H1 (cell line): ENCODE data around the gene CAMK2D. TPM values are rescaled to one million over a fixed set of nuclear protein-coding genes. Genes with fewer than 3 reads are reported as not detected.

Experiments used
- CTCF ChIA-PET: fragments of 300-600 bp; sonication (Branson Sonifier 250); formaldehyde crosslinking; loops from one replicate; lab custom pipeline; 2021; ENCODE audit not compliant: partially characterized antibody; lab: Charles Lee
- POLR2A ChIA-PET: fragments of 300-600 bp; sonication (Branson Sonifier 250); formaldehyde crosslinking; loops from one replicate; lab custom pipeline; 2021; ENCODE audit warnings: inconsistent platforms; ENCODE audit not compliant: partially characterized antibody; lab: Charles Lee
- DNase-seq, 2 experiments: peaks; one replicate each; pipeline versions ENCODE4 v3.0.0 to v3.0.0-alpha.2; 2010 to 2022; ENCODE audit warnings: low spot score in 2 of 2, low read depth in 1 of 2, mixed read lengths in 1 of 2
- FAIRE-seq: peaks from 2 replicates; lab custom pipeline; 2011; peaks lifted over from hg19 to GRCh38; lab: Jason Lieb, UNC
- H2AFZ ChIP-seq: 2 replicates; pipeline ENCODE4 v1.8.1; 2012; ENCODE audit warnings: low read length, inconsistent platforms
- H2AK5ac ChIP-seq: 2 replicates; pipeline ENCODE4 v1.6.1; 2013; ENCODE audit warnings: low read depth, low read length
- H2BK120ac ChIP-seq: replicated peaks from 2 replicates; pipeline ENCODE3; 2013; ENCODE audit warnings: low read depth, low read length, inconsistent platforms
- H2BK12ac ChIP-seq: 2 replicates; pipeline ENCODE4 v1.6.1; 2013; ENCODE audit warnings: low read depth, low read length
- H2BK15ac ChIP-seq: 2 replicates; pipeline ENCODE4 v1.6.1; 2013; ENCODE audit warnings: low read length
- H2BK20ac ChIP-seq: 2 replicates; pipeline ENCODE4 v1.6.1; 2013; ENCODE audit warnings: low read length
- H2BK5ac ChIP-seq: 2 replicates; pipeline ENCODE4 v1.6.1; 2013; ENCODE audit warnings: low read depth, low read length
- H3K14ac ChIP-seq: 2 replicates; pipeline ENCODE4 v1.6.1; 2013; ENCODE audit warnings: inconsistent platforms; ENCODE audit not compliant: insufficient read length
- H3K18ac ChIP-seq: 2 replicates; pipeline ENCODE4 v1.6.1; 2013; ENCODE audit warnings: low read length; ENCODE audit errors: extremely low read depth
- H3K23ac ChIP-seq: 2 replicates; pipeline ENCODE4 v1.6.1; 2013; ENCODE audit warnings: inconsistent platforms; ENCODE audit not compliant: insufficient read length
- H3K23me2 ChIP-seq: 2 replicates; pipeline ENCODE4 v1.6.1; 2013; ENCODE audit warnings: low read depth, low read length
- H3K27ac ChIP-seq: 2 replicates; pipeline ENCODE4 v1.6.1; 2011; ENCODE audit warnings: low read depth, low read length, inconsistent platforms
- H3K27me3 ChIP-seq, 4 experiments: replicated peaks in 1 of 4; 1 replicate in 1 of 4; 2 replicates in 3 of 4; pipeline versions ENCODE4 v1.6.1 to v1.8.1; 2011 to 2013; ENCODE audit warnings: low read length in 3 of 4, mild to moderate bottlenecking in 3 of 4, inconsistent platforms in 2 of 4, mixed read lengths in 2 of 4, moderate library complexity in 1 of 4; ENCODE audit not compliant: control insufficient read depth in 3 of 4, insufficient read depth in 3 of 4; ENCODE audit errors: extremely low read depth in 1 of 4
- H3K36me3 ChIP-seq, 4 experiments: 2 replicates each; pipeline versions ENCODE4 v1.6.1 to v1.8.1; 2011 to 2013; ENCODE audit warnings: mild to moderate bottlenecking in 4 of 4, low read length in 3 of 4, moderate library complexity in 2 of 4, control low read depth in 1 of 4, inconsistent platforms in 1 of 4; ENCODE audit not compliant: insufficient read depth in 4 of 4, control insufficient read depth in 2 of 4
- H3K4ac ChIP-seq: replicated peaks from 2 replicates; pipeline ENCODE3; 2013; ENCODE audit warnings: low read length, low read depth, mixed read lengths, inconsistent platforms; ENCODE audit not compliant: insufficient read length
- H3K4me1 ChIP-seq, 4 experiments: replicated peaks in 1 of 4; 1 replicate in 1 of 4; 2 replicates in 3 of 4; pipeline versions ENCODE4 v1.6.1 to v1.8.1; 2011 to 2013; ENCODE audit warnings: low read length in 3 of 4, inconsistent platforms in 2 of 4, mixed read lengths in 1 of 4; ENCODE audit not compliant: insufficient read depth in 4 of 4, control insufficient read depth in 3 of 4
- H3K4me2 ChIP-seq, 2 experiments: 2 replicates each; pipeline versions ENCODE4 v1.6.1 to v1.8.1; 2011 to 2013; ENCODE audit warnings: low read depth in 2 of 2, low read length in 2 of 2, control low read depth in 1 of 2, inconsistent platforms in 1 of 2, mild to moderate bottlenecking in 1 of 2; ENCODE audit not compliant: insufficient read depth in 1 of 2
- H3K4me3 ChIP-seq, 4 experiments: fragments of 200-600, 300-600 bp in 1 of 4; sonication (generic), shearing (Covaris generic), sonication (Bioruptor Twin) in 1 of 4; 2 replicates each; pipeline versions ENCODE4 v1.5.1 to v1.8.1; 2011 to 2016; ENCODE audit warnings: low read length in 4 of 4, low read depth in 3 of 4, control low read depth in 2 of 4, inconsistent platforms in 2 of 4, mild to moderate bottlenecking in 2 of 4, mixed read lengths in 1 of 4, moderate library complexity in 1 of 4; ENCODE audit not compliant: insufficient read depth in 2 of 4; ENCODE audit errors: extremely low read depth in 1 of 4
- H3K56ac ChIP-seq: replicated peaks from 2 replicates; pipeline ENCODE3; 2013; ENCODE audit warnings: low read depth, mild to moderate bottlenecking, mixed read lengths, low read length, inconsistent platforms; ENCODE audit not compliant: insufficient read length
- H3K79me1 ChIP-seq: 2 replicates; pipeline ENCODE4 v1.6.1; 2013; ENCODE audit warnings: low read depth, low read length, control low read depth
- H3K79me2 ChIP-seq, 2 experiments: 2 replicates each; pipeline versions ENCODE4 v1.6.1 to v1.8.1; 2012 to 2013; ENCODE audit warnings: low read length in 2 of 2, mild to moderate bottlenecking in 2 of 2, inconsistent platforms in 1 of 2; ENCODE audit not compliant: insufficient read depth in 2 of 2, control insufficient read depth in 1 of 2
- H3K9ac ChIP-seq, 4 experiments: replicated peaks in 1 of 4; 1 replicate in 1 of 4; 2 replicates in 3 of 4; pipeline versions ENCODE4 v1.6.1 to v1.8.1; 2011 to 2013; ENCODE audit warnings: low read depth in 3 of 4, low read length in 3 of 4, control low read depth in 2 of 4, mild to moderate bottlenecking in 2 of 4, moderate library complexity in 2 of 4, inconsistent platforms in 1 of 4; ENCODE audit errors: extremely low read depth in 1 of 4
- H3K9me3 ChIP-seq, 2 experiments: 2 replicates each; pipeline versions ENCODE4 v1.6.1 to v1.8.1; 2012 to 2013; ENCODE audit warnings: mild to moderate bottlenecking in 2 of 2, moderate library complexity in 2 of 2, control low read depth in 1 of 2, inconsistent platforms in 1 of 2, low read depth in 1 of 2, low read length in 1 of 2, mixed read lengths in 1 of 2; ENCODE audit not compliant: insufficient read depth in 2 of 2
- H4K20me1 ChIP-seq, 2 experiments: replicated peaks in 1 of 2; 2 replicates each; pipeline versions ENCODE3 to v1.8.1; 2011 to 2013; ENCODE audit warnings: inconsistent platforms in 2 of 2, low read length in 2 of 2, mild to moderate bottlenecking in 1 of 2; ENCODE audit not compliant: insufficient read depth in 2 of 2, control insufficient read depth in 1 of 2
- H4K5ac ChIP-seq: 2 replicates; pipeline ENCODE4 v1.6.1; 2013; ENCODE audit warnings: low read length, low read depth, mixed read lengths, inconsistent platforms; ENCODE audit not compliant: insufficient read length
- H4K8ac ChIP-seq: 2 replicates; pipeline ENCODE4 v1.8.0; 2013; ENCODE audit warnings: mild to moderate bottlenecking, moderate library complexity, low read length, inconsistent platforms; ENCODE audit not compliant: insufficient read depth; ENCODE audit errors: extremely low read depth
- H4K91ac ChIP-seq: replicated peaks from 2 replicates; pipeline ENCODE3; 2013; ENCODE audit warnings: low read length, mixed read lengths, inconsistent platforms; ENCODE audit not compliant: insufficient read length
- CHD1 ChIP-seq: IDR thresholded peaks from 2 replicates; pipeline ENCODE4 v1.6.1; 2012; ENCODE audit warnings: low read depth, low read length, improper control_type of control experiment
- CHD2 ChIP-seq: IDR thresholded peaks from 2 replicates; pipeline ENCODE4 v1.6.1; 2012; ENCODE audit warnings: low read length, improper control_type of control experiment
- MAFK ChIP-seq: IDR thresholded peaks from 2 replicates; pipeline ENCODE4 v1.6.1; 2012; ENCODE audit warnings: low read depth, mild to moderate bottlenecking, improper control_type of control experiment, low read length
- POU5F1 ChIP-seq: IDR thresholded peaks from 2 replicates; pipeline ENCODE4 v1.6.1; 2011; ENCODE audit warnings: low read depth, mild to moderate bottlenecking, low read length, moderate library complexity
- RXRA ChIP-seq: IDR thresholded peaks from 2 replicates; pipeline ENCODE4 v1.6.1; 2011; ENCODE audit warnings: low read depth, mild to moderate bottlenecking, low read length, moderate library complexity; ENCODE audit not compliant: insufficient read depth
- TAF7 ChIP-seq: optimal IDR thresholded peaks from 2 replicates; pipeline ENCODE3; 2011; ENCODE audit warnings: low read depth, mild to moderate bottlenecking, inconsistent platforms, low read length, moderate library complexity, borderline replicate concordance
- WGBS, 2 experiments: shearing (Covaris generic) in 1 of 2; methylation state at CpG; one replicate each; pipeline versions ENCODE4 v1.1.6 to v1.1.7; 2013 to 2015; ENCODE audit warnings: low lambda C conversion rate in 2 of 2, mixed read lengths in 2 of 2, inconsistent platforms in 1 of 2, low coverage in 1 of 2, missing lambda C conversion rate in 1 of 2; ENCODE audit not compliant: insufficient replicate concordance in 2 of 2, insufficient coverage in 1 of 2, insufficient read length in 1 of 2; ENCODE audit errors: extremely low coverage in 1 of 2, missing lambda C conversion rate in 1 of 2; 5-methylcytosine and 5-hydroxymethylcytosine counted together
- polyA plus RNA-seq, 7 experiments: library from polyadenylated mRNA; depleted of rRNA in 3 of 7; stranded (reverse) in 5 of 7; unstranded in 2 of 7; fragments of >200 nt in 5 of 7; fragments of 200-250 nt in 2 of 7; gene quantifications; 1 replicate in 5 of 7; 2 replicates in 1 of 7; 4 replicates in 1 of 7; pipeline versions ENCODE4 v1.2.1 to v1.2.3, GENCODE V29; 2011 to 2013; ENCODE audit warnings: missing spikeins in 2 of 7, mixed read lengths in 2 of 7
- total RNA-seq: library from RNA; stranded (reverse); fragmentation: NEBNext Ultra II Directional; extraction: Animal tissue kit (Norgen Biotek cat#: 25700); gene quantifications from 2 replicates; pipeline ENCODE4 v1.2.1, GENCODE V29; 2021
- TF ChIP-seq, protein P1 (sequence below): IDR thresholded peaks from 2 replicates; pipeline ENCODE4 v1.6.1; 2011; ENCODE audit warnings: low read length, improper control_type of control experiment

Gene CAMK2D
- total and polyA plus RNA-seq, 2 of the 8 experiments (the other 6 are each of a cell fraction or from before 2014, with no cell fraction given) = 3.2 to 7.0 TPM

DNA sequence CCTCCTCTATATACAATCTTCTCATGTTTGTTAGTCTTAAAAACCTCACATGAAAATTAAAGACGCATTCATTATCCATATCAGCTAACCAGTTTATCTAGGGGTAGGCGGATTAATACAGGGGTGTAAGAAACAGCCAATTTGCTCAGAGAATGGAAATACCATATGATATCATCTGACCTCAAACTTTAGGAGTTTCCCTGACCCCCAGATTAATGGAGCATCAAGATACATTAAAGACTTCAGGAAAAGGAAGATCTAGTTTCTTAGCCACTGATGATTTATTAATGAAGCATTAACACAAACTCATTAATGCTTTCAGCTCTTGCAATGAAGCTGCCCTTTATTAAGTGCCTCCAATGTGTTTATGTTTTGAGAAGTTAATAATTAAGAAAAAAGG, 67.5 kb downstream of the CAMK2D start:
- no peak overlapping the region for H4K8ac ChIP-seq
- ChIA-PET CTCF (interaction anchor here (0.6 kb wide), 1 partner anchor 145 kb away, joined by 3 read pairs; no protein-coding TSS in a partner anchor), POLR2A (no interaction called here)
- H4K91ac ChIP-seq = no peak overlapping the region
- 88% methylated on average over 2 of the region's 2 CpGs; no CpG with 5 or more reads in 1 of the 2 experiments for WGBS, 2 experiments
- H3K4me3 ChIP-seq = no peak overlapping the region
- H3K79me1 ChIP-seq = no peaks in the 10 kb centered on the region
- no peak overlapping the region for H3K56ac ChIP-seq
- TF ChIP-seq CHD1 (no peak), RXRA (no peak), TAF7 (no peak), CHD2 (no peak), MAFK (no peak), POU5F1 (no peak)
- TF ChIP-seq, protein P1, sequence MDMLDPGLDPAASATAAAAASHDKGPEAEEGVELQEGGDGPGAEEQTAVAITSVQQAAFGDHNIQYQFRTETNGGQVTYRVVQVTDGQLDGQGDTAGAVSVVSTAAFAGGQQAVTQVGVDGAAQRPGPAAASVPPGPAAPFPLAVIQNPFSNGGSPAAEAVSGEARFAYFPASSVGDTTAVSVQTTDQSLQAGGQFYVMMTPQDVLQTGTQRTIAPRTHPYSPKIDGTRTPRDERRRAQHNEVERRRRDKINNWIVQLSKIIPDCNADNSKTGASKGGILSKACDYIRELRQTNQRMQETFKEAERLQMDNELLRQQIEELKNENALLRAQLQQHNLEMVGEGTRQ = no peak
- no peak overlapping the region for H3K9ac ChIP-seq
- no peak overlapping the region for H2BK12ac ChIP-seq
- DNase-seq (no peak), FAIRE-seq (no peak)
- H3K9me3 ChIP-seq = no peaks in the 10 kb centered on the region
- H2AFZ ChIP-seq = no peak overlapping the region
- no peaks in the 10 kb centered on the region; a peak in 1 of 7 replicates for H3K27me3 ChIP-seq
- H3K14ac ChIP-seq = no peak overlapping the region
- no peak overlapping the region for H2BK120ac ChIP-seq
- H3K79me2 ChIP-seq = no peaks in the 10 kb centered on the region
- no peaks in the 10 kb centered on the region for H4K20me1 ChIP-seq
- no peak overlapping the region for H3K4ac ChIP-seq
- H2BK20ac ChIP-seq = no peak overlapping the region
- H3K36me3 ChIP-seq = no peaks in the 10 kb centered on the region
- no peak overlapping the region for H2BK15ac ChIP-seq
- no peak overlapping the region for H2AK5ac ChIP-seq
- no peak overlapping the region for H3K23ac ChIP-seq
- H3K4me1 ChIP-seq = no peaks in the 10 kb centered on the region
- H3K4me2 ChIP-seq = no peak overlapping the region
- H2BK5ac ChIP-seq = no peak overlapping the region
- peaks cover 2% of the 10 kb centered on the region; the same call in 1 of the 2 replicates for H3K23me2 ChIP-seq
- H4K5ac ChIP-seq = no peak overlapping the region
- H3K18ac ChIP-seq = no peak overlapping the region
- no peak overlapping the region for H3K27ac ChIP-seq
